Measurements from ENCODE around the gene CACNA1H.
"Not testable (repeated sequence)": the region's sequence is repeated elsewhere in the genome, so short reads cannot be mapped to it uniquely, and the experiment has no call there.

DNA sequence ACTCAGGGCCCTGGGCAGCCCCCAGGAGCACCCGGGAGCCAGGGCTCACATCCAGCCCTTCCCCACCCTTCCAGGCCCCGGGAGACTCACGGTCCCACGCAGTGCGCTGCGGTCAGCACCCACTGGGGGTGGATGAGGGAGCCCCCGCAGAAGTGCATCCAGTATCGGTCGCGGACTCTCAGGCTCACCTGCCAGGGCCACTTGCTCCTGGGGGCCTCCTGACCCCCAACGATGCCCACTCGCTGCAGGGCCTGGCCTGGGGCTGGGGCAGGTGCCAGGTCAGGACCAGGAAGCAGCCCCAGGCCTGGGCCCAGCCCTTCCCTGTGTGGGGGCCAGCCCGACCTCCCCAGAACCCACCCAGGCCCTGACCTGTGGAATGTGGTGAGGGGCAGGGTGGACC, 76.6 kb downstream of the CACNA1H start:
- TF ChIP-seq CTCF (IDR thresholded peaks at IDR 0.05; ENCODE audit: insufficient read depth, low read length, poor library complexity, severe bottlenecking); EZH2phosphoT487 (conservative IDR thresholded peaks at IDR 0.05; ENCODE audit: low read length): not testable (repeated sequence)

All from SU-DHL-6 (cell line).